PC-9 (cell line): ENCODE data around the gene L1CAM. TPM values are rescaled to one million over a fixed set of nuclear protein-coding genes. Genes with fewer than 3 reads are reported as not detected.

ENCODE experiments used
- BruUV-seq: library from RNA; stranded (reverse); fragments of 400-500 nt; replicated peaks from 2 replicates; lab custom pipeline; 2021; lab: Mats Ljungman, UMichigan
- CTCF ChIA-PET: fragments of 300-600 bp; sonication (Branson Sonifier 250); formaldehyde crosslinking; loops from one replicate; lab custom pipeline; 2022; ENCODE audit warnings: antibody characterized with exemption; lab: Charles Lee
- POLR2A ChIA-PET: fragments of 300-600 bp; sonication (Branson Sonifier 250); formaldehyde crosslinking; loops from one replicate; lab custom pipeline; 2022; ENCODE audit warnings: antibody characterized with exemption; ENCODE audit not compliant: unreplicated experiment; lab: Charles Lee
- DNase-seq, 2 experiments: peaks; one replicate each; pipeline versions ENCODE4 v3.0.0 to v3.0.0-alpha.2; 2015 to 2022; ENCODE audit warnings: mixed read lengths in 1 of 2
- H2AFZ ChIP-seq: fragments of 200-600 bp; sonication (generic); 2 replicates; pipeline ENCODE4 v1.8.1; 2017; ENCODE audit warnings: antibody characterized with exemption
- H3F3A ChIP-seq: fragments of 200-600 bp; sonication (generic); 2 replicates; pipeline ENCODE4 v1.8.1; 2017; ENCODE audit warnings: antibody characterized with exemption, mild to moderate bottlenecking, low read depth; ENCODE audit not compliant: insufficient read depth
- H3K27ac ChIP-seq: fragments of 200-600 bp; sonication (generic); 2 replicates; pipeline ENCODE4 v1.6.1; 2016; ENCODE audit warnings: mixed run types
- H3K27me3 ChIP-seq: fragments of 200-600 bp; sonication (generic); 2 replicates; pipeline ENCODE4 v1.6.1; 2016; ENCODE audit warnings: low read depth, mixed run types; ENCODE audit not compliant: insufficient read depth
- H3K36me3 ChIP-seq: fragments of 200-600 bp; sonication (generic); 2 replicates; pipeline ENCODE4 v1.6.1; 2016; ENCODE audit warnings: low read depth, mixed run types
- H3K4me1 ChIP-seq: fragments of 200-600 bp; sonication (generic); replicated peaks from 2 replicates; pipeline ENCODE4 v1.6.1; 2016; ENCODE audit warnings: mixed run types; ENCODE audit not compliant: insufficient read depth
- H3K4me2 ChIP-seq: fragments of 200-600 bp; sonication (generic); 2 replicates; pipeline ENCODE4 v1.6.1; 2017; ENCODE audit warnings: mixed run types
- H3K4me3 ChIP-seq: fragments of 200-600 bp; sonication (generic); 2 replicates; pipeline ENCODE4 v1.6.1; 2016; ENCODE audit warnings: mixed run types
- H3K79me2 ChIP-seq: fragments of 200-600 bp; sonication (generic); 2 replicates; pipeline ENCODE4 v1.6.1; 2017; ENCODE audit warnings: low read depth, mixed run types
- H3K9me2 ChIP-seq: fragments of 200-600 bp; sonication (generic); 2 replicates; pipeline ENCODE4 v1.8.1; 2017; ENCODE audit warnings: mild to moderate bottlenecking; ENCODE audit not compliant: insufficient read depth
- H3K9me3 ChIP-seq: fragments of 200-600 bp; sonication (generic); 2 replicates; pipeline ENCODE4 v1.8.1; 2016; ENCODE audit warnings: low read depth; ENCODE audit not compliant: insufficient read depth
- H4K20me1 ChIP-seq: fragments of 200-600 bp; sonication (generic); 2 replicates; pipeline ENCODE4 v1.8.1; 2017; ENCODE audit not compliant: insufficient read depth
- CTCF ChIP-seq: fragments of 200-600 bp; sonication (generic); conservative IDR thresholded peaks from 2 replicates; pipeline ENCODE4 v1.6.1; 2017; ENCODE audit warnings: mixed run types, antibody characterized with exemption, mild to moderate bottlenecking, moderate library complexity
- EZH2 ChIP-seq: fragments of 200-600 bp; sonication (generic); IDR thresholded peaks from 2 replicates; pipeline ENCODE4 v1.8.0; 2017; ENCODE audit warnings: antibody characterized with exemption, low read depth
- intact Hi-C: fragments of 100-400 bp; cut with micrococcal nuclease; formaldehyde crosslinking; loops from one replicate; pipeline ENCODE4 v1.10.0; 2022; ENCODE audit not compliant: unreplicated experiment
- total RNA-seq: library from RNA; stranded (reverse); gene quantifications from 2 replicates; pipeline ENCODE4 v1.2.3, GENCODE V29; 2021

L1CAM gene
- total RNA-seq, 1 experiment from 2014 or later, result 68.8 TPM

GRCh38 chrX:153882086-153882498 lies 3.9 kb downstream of the L1CAM start:
- BruUV-seq, result no TSS peak
- Histone ChIP-seq H3K79me2 (no peaks in the 10 kb centered on the region), H3K9me3 (no peaks in the 10 kb centered on the region), H3F3A (no peaks in the 10 kb centered on the region), H3K27me3 (peaks cover 11% of the 10 kb centered on the region), H3K4me2 (no peak overlapping the region), H2AFZ (no peak overlapping the region), H3K4me1 (0 out of 2 replicates have a peak, but pooled peaks cover 7% of the 10 kb centered on the region), H3K36me3 (no peaks in the 10 kb centered on the region), H3K4me3 (no peak overlapping the region), H4K20me1 (no peaks in the 10 kb centered on the region; the same call in 1 of the 2 replicates), H3K9me2 (no peaks in the 10 kb centered on the region), H3K27ac (no peak overlapping the region)
- intact Hi-C loops, result loop anchor here (10.0 kb wide), 2 partner anchors 87 to 177 kb away; partner anchors contain the start of genes IDH3G and SSR4
- DNase-seq, result peak in 1 of 2 experiments; percentile 54
- ChIA-PET POLR2A (no interaction called here), CTCF (no interaction called here)
- no peak for TF ChIP-seq CTCF
- no peak for TF ChIP-seq EZH2

DNA sequence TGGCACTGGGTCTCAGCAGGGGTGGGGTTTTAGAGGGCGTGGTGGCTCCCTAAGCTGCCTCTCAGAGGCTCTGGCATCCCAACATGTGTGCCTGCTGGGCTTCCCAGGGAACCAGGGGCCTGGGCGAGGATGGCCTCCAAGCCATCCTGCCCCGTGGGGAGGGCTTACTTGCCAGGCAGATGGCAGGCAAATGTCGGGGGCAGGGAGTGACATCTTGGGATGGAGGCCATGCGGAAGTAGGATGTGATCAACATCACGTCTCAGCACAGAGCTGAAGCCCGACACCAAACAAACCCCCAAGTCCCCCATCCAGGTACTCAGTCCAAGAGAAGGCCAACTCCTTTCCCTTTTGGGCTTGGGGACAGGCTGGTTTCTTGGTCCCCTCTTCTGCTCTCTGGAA lies 4.7 kb downstream of the L1CAM start:
- Histone ChIP-seq H4K20me1 (no peaks in the 10 kb centered on the region; the same call in 1 of the 2 replicates), H3K4me2 (no peak overlapping the region), H2AFZ (no peak overlapping the region), H3K9me2 (no peaks in the 10 kb centered on the region), H3K36me3 (no peaks in the 10 kb centered on the region), H3K27me3 (peaks cover 11% of the 10 kb centered on the region), H3K4me1 (no peaks in the 10 kb centered on the region), H3K4me3 (no peak overlapping the region), H3K9me3 (no peaks in the 10 kb centered on the region), H3K27ac (no peak overlapping the region), H3K79me2 (no peaks in the 10 kb centered on the region), H3F3A (no peaks in the 10 kb centered on the region)
- DNase-seq, result no peak
- TF ChIP-seq CTCF (no peak), EZH2 (no peak)
- no TSS peak for BruUV-seq
- intact Hi-C loops, result loop anchor here (10.0 kb wide), 2 partner anchors 86 to 176 kb away; partner anchors contain the start of genes IDH3G and SSR4
- ChIA-PET CTCF (no interaction called here), POLR2A (no interaction called here)

DNA sequence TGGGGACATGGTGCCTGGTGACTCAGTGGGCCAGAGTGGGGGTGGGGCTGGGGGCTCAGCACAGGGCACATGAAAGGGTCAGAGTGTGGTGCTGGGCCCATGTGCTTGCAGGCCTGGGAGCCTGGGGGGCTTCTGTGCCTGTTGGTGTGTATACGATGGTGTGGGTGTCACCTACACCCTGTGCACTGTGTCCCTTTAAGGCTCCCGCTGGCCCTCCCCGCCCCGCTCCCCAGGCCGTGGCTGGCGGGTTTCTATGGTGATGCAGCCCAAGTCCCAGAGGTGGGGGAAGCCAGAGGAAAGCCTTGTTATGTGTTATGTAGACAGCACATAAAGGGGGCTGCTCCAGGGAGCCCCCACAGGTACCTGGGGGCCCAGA lies 5.5 kb downstream of the L1CAM start:
- H3K9me2 ChIP-seq, result no peaks in the 10 kb centered on the region
- no peak overlapping the region for H3K4me2 ChIP-seq
- no peak overlapping the region for H2AFZ ChIP-seq
- H3K9me3 ChIP-seq, result no peaks in the 10 kb centered on the region
- peaks cover 8% of the 10 kb centered on the region for H3K27me3 ChIP-seq
- no TSS peak for BruUV-seq
- ChIA-PET CTCF (no interaction called here), POLR2A (no interaction called here)
- no peaks in the 10 kb centered on the region for H3K79me2 ChIP-seq
- no peak overlapping the region for H3K27ac ChIP-seq
- no peak overlapping the region for H3K4me3 ChIP-seq
- intact Hi-C loops, result loop anchor here (10.0 kb wide), 2 partner anchors 86 to 176 kb away; partner anchors contain the start of genes IDH3G and SSR4
- no peak for DNase-seq
- H4K20me1 ChIP-seq, result no peaks in the 10 kb centered on the region; the same call in 1 of the 2 replicates
- no peaks in the 10 kb centered on the region for H3K36me3 ChIP-seq
- TF ChIP-seq CTCF (no peak), EZH2 (no peak)
- no peaks in the 10 kb centered on the region for H3F3A ChIP-seq
- no peaks in the 10 kb centered on the region for H3K4me1 ChIP-seq
